Trophoblast cell (in vitro differentiated cells and primary cell): Measurements from ENCODE around the gene DHX57.

Experiments used
- DNase-seq, 2 donors: peaks; one replicate each; pipeline ENCODE4 v3.0.0-alpha.2; 2016
- H2AFZ ChIP-seq: 2 replicates; pipeline ENCODE4 v1.6.1; 2013; ENCODE audit warnings: low read length, moderate library complexity, mild to moderate bottlenecking; ENCODE audit not compliant: insufficient read depth, poor library complexity
- H2AK5ac ChIP-seq: 2 replicates; pipeline ENCODE4 v1.6.1; 2013; ENCODE audit warnings: mild to moderate bottlenecking, low read length
- H2BK120ac ChIP-seq: 2 replicates; pipeline ENCODE4 v1.6.1; 2013; ENCODE audit warnings: low read length, mild to moderate bottlenecking, moderate library complexity; ENCODE audit not compliant: insufficient read depth, poor library complexity
- H2BK12ac ChIP-seq: 2 replicates; pipeline ENCODE4 v1.6.1; 2013; ENCODE audit warnings: mild to moderate bottlenecking, low read length, moderate library complexity
- H2BK5ac ChIP-seq: 2 replicates; pipeline ENCODE4 v1.6.1; 2013; ENCODE audit warnings: low read length, low read depth, moderate library complexity, mild to moderate bottlenecking; ENCODE audit not compliant: poor library complexity
- H3K14ac ChIP-seq: 2 replicates; pipeline ENCODE4 v1.6.1; 2013; ENCODE audit warnings: mild to moderate bottlenecking, low read length
- H3K18ac ChIP-seq: 2 replicates; pipeline ENCODE4 v1.6.1; 2013; ENCODE audit warnings: mild to moderate bottlenecking, low read length
- H3K23ac ChIP-seq: 2 replicates; pipeline ENCODE4 v1.6.1; 2013; ENCODE audit warnings: low read length
- H3K27ac ChIP-seq: 2 replicates; pipeline ENCODE4 v1.5.1; 2013; ENCODE audit warnings: low read depth, mild to moderate bottlenecking, inconsistent platforms, low read length, moderate library complexity
- H3K27me3 ChIP-seq: 2 replicates; pipeline ENCODE4 v1.6.1; 2013; ENCODE audit warnings: inconsistent platforms, mild to moderate bottlenecking, low read length, moderate library complexity; ENCODE audit not compliant: insufficient read depth
- H3K36me3 ChIP-seq, 2 experiments: 1 replicate in 1 of 2; 2 replicates in 1 of 2; pipeline ENCODE4 v1.6.1; 2013; ENCODE audit warnings: low read length in 2 of 2, mild to moderate bottlenecking in 2 of 2, moderate library complexity in 1 of 2; ENCODE audit not compliant: insufficient read depth in 2 of 2, control insufficient read depth in 1 of 2
- H3K4ac ChIP-seq: 2 replicates; pipeline ENCODE4 v1.6.1; 2013; ENCODE audit warnings: low read depth, mild to moderate bottlenecking, low read length, moderate library complexity
- H3K4me1 ChIP-seq, 2 experiments: 1 replicate in 1 of 2; 2 replicates in 1 of 2; pipeline ENCODE4 v1.6.1; 2013; ENCODE audit warnings: low read length in 2 of 2, mild to moderate bottlenecking in 2 of 2, moderate library complexity in 1 of 2; ENCODE audit not compliant: insufficient read depth in 2 of 2, control insufficient read depth in 1 of 2
- H3K4me2 ChIP-seq: 2 replicates; pipeline ENCODE4 v1.6.1; 2013; ENCODE audit warnings: inconsistent platforms, mild to moderate bottlenecking, low read length, moderate library complexity
- H3K4me3 ChIP-seq: 2 replicates; pipeline ENCODE4 v1.5.1; 2013; ENCODE audit warnings: mild to moderate bottlenecking, low read depth, low read length, inconsistent platforms
- H3K79me1 ChIP-seq: one replicate; pipeline ENCODE4 v1.6.1; 2013; ENCODE audit warnings: low read length
- H3K79me2 ChIP-seq: 2 replicates; pipeline ENCODE4 v1.6.1; 2013; ENCODE audit warnings: low read length, mild to moderate bottlenecking; ENCODE audit not compliant: control insufficient read depth, insufficient read depth, poor library complexity
- H3K9ac ChIP-seq: 2 replicates; pipeline ENCODE4 v1.6.1; 2013; ENCODE audit warnings: mild to moderate bottlenecking, low read length
- H3K9me3 ChIP-seq: 2 replicates; pipeline ENCODE4 v1.6.1; 2013; ENCODE audit warnings: low read depth, mild to moderate bottlenecking, control low read depth, inconsistent platforms, low read length; ENCODE audit not compliant: insufficient read depth
- H4K12ac ChIP-seq: 2 replicates; pipeline ENCODE4 v1.6.1; 2013; ENCODE audit warnings: low read depth, mild to moderate bottlenecking, low read length, moderate library complexity
- H4K8ac ChIP-seq: 2 replicates; pipeline ENCODE4 v1.6.1; 2013; ENCODE audit warnings: low read depth, mild to moderate bottlenecking, low read length, moderate library complexity
- H4K91ac ChIP-seq: one replicate; pipeline ENCODE4 v1.6.1; 2013; ENCODE audit warnings: low read depth, mild to moderate bottlenecking, low read length, moderate library complexity
- WGBS: extraction: QIAGEN DNeasy Blood & Tissue Kit; methylation state at CpG from one replicate; pipeline ENCODE4 v1.1.7; 2013; ENCODE audit warnings: missing lambda C conversion rate; ENCODE audit not compliant: insufficient read length, insufficient coverage; ENCODE audit errors: extremely low coverage; 5-methylcytosine and 5-hydroxymethylcytosine counted together

The DHX57 gene

GRCh38 chr2:38889575-38889974, 13.8 kb upstream of the DHX57 start, which contains the start of gene ARHGEF33:
ARHGEF33 (plus strand) TSS chr2:38889875; CDS start chr2:38919448, 29,573 bp downstream.
- Histone ChIP-seq H3K4me2 (no peak within 1 kb of the TSS), H2BK12ac (no peak within 1 kb of the TSS), H3K23ac (no peak within 1 kb of the TSS), H3K79me2 (no peaks in the 10 kb centered on the region), H3K36me3 (no peaks in the 10 kb centered on the region), H3K27ac (no peak within 1 kb of the TSS), H3K9me3 (no peaks in the 10 kb centered on the region), H3K9ac (no peak within 1 kb of the TSS), H2AFZ (no peak within 1 kb of the TSS), H3K4me1 (no peaks in the 10 kb centered on the region), H3K14ac (no peak within 1 kb of the TSS), H4K12ac (no peak within 1 kb of the TSS), H2BK120ac (no peak within 1 kb of the TSS), H2AK5ac (no peak within 1 kb of the TSS), H4K8ac (no peak within 1 kb of the TSS), H3K4me3 (no peak within 1 kb of the TSS), H3K79me1 (no peaks in the 10 kb centered on the region), H2BK5ac (no peak within 1 kb of the TSS), H3K27me3 (no peaks in the 10 kb centered on the region), H3K4ac (no peak within 1 kb of the TSS), H4K91ac (no peak within 1 kb of the TSS), H3K18ac (no peak within 1 kb of the TSS)
- DNase-seq = no peak
- WGBS = no CpG with 5 or more reads among the region's 3 CpGs

- H4K12ac ChIP-seq = no peak overlapping the region
- H4K91ac ChIP-seq = no peak overlapping the region
- DNase-seq = no peak
- no peak overlapping the region for H2BK12ac ChIP-seq
- no peaks in the 10 kb centered on the region for H3K79me1 ChIP-seq
- no peak overlapping the region for H2AK5ac ChIP-seq
- no peak overlapping the region for H3K27ac ChIP-seq
- no peaks in the 10 kb centered on the region for H3K27me3 ChIP-seq
- no peak overlapping the region for H4K8ac ChIP-seq
- H2BK120ac ChIP-seq = no peak overlapping the region
- no peak overlapping the region for H3K4me2 ChIP-seq
- H3K14ac ChIP-seq = no peak overlapping the region
- no peaks in the 10 kb centered on the region for H3K79me2 ChIP-seq
- H3K9me3 ChIP-seq = no peaks in the 10 kb centered on the region
- H3K18ac ChIP-seq = no peak overlapping the region
- no peak overlapping the region for H3K4me3 ChIP-seq
- H2AFZ ChIP-seq = no peak overlapping the region
- no peak overlapping the region for H2BK5ac ChIP-seq
- H3K4me1 ChIP-seq = no peaks in the 10 kb centered on the region
- no peak overlapping the region for H3K9ac ChIP-seq
- H3K23ac ChIP-seq = no peak overlapping the region
- H3K4ac ChIP-seq = no peak overlapping the region
- H3K36me3 ChIP-seq = no peaks in the 10 kb centered on the region
Observed at GRCh38 chr2:38889045-38889444, 13.3 kb upstream of the DHX57 start.

- Histone ChIP-seq H3K4me1 (no peaks in the 10 kb centered on the region), H2BK5ac (no peak overlapping the region), H3K4me2 (no peak overlapping the region), H3K27ac (no peak overlapping the region), H2AFZ (no peak overlapping the region), H3K4ac (no peak overlapping the region), H3K14ac (no peak overlapping the region), H3K23ac (no peak overlapping the region), H3K9ac (no peak overlapping the region), H3K9me3 (no peaks in the 10 kb centered on the region), H2BK120ac (no peak overlapping the region), H2BK12ac (no peak overlapping the region), H3K27me3 (no peaks in the 10 kb centered on the region), H3K79me1 (no peaks in the 10 kb centered on the region), H3K36me3 (no peaks in the 10 kb centered on the region), H2AK5ac (no peak overlapping the region), H3K4me3 (no peak overlapping the region), H4K12ac (no peak overlapping the region), H3K18ac (no peak overlapping the region), H3K79me2 (no peaks in the 10 kb centered on the region), H4K91ac (no peak overlapping the region), H4K8ac (no peak overlapping the region)
- no peak for DNase-seq
- WGBS = no CpG with 5 or more reads among the region's 1 CpG
Observed at GRCh38 chr2:38887902-38888554, 12.3 kb upstream of the DHX57 start.

- no peak overlapping the region for H4K91ac ChIP-seq
- H3K27me3 ChIP-seq = no peaks in the 10 kb centered on the region
- no peak overlapping the region for H3K4me3 ChIP-seq
- H2AFZ ChIP-seq = no peak overlapping the region
- no peak overlapping the region for H3K27ac ChIP-seq
- no peak overlapping the region for H3K14ac ChIP-seq
- H3K18ac ChIP-seq = no peak overlapping the region
- H3K79me2 ChIP-seq = no peaks in the 10 kb centered on the region
- no peak overlapping the region for H2BK12ac ChIP-seq
- no peak overlapping the region for H2BK120ac ChIP-seq
- no peak overlapping the region for H3K9ac ChIP-seq
- no CpG with 5 or more reads among the region's 4 CpGs for WGBS
- no peak overlapping the region for H3K4ac ChIP-seq
- no peaks in the 10 kb centered on the region for H3K36me3 ChIP-seq
- H2BK5ac ChIP-seq = no peak overlapping the region
- H3K9me3 ChIP-seq = no peaks in the 10 kb centered on the region
- H4K8ac ChIP-seq = no peak overlapping the region
- H3K79me1 ChIP-seq = no peaks in the 10 kb centered on the region
- no peak for DNase-seq
- no peak overlapping the region for H4K12ac ChIP-seq
- H2AK5ac ChIP-seq = no peak overlapping the region
- H3K4me2 ChIP-seq = no peak overlapping the region
- no peaks in the 10 kb centered on the region for H3K4me1 ChIP-seq
- H3K23ac ChIP-seq = no peak overlapping the region
Observed at GRCh38 chr2:38887347-38887746, 11.6 kb upstream of the DHX57 start.
